Transverse colon (tissue), 4 donors: ENCODE measurements around the gene ARMCX2.

Experiments used
- CTCF ChIP-seq, 5 experiments: fragments of 200-600 bp in 3 of 5; fragments of 450-650 bp in 2 of 5; sonication (generic) in 3 of 5; IDR thresholded peaks; 1 replicate in 2 of 5; 2 replicates in 3 of 5; pipeline ENCODE4 v1.5.1; 2016 to 2017; ENCODE audit warnings: antibody characterized with exemption in 5 of 5, inconsistent platforms in 3 of 5, mild to moderate bottlenecking in 2 of 5, moderate library complexity in 1 of 5
- EP300 ChIP-seq: sonication (generic); formaldehyde crosslinking; IDR thresholded peaks from one replicate; pipeline ENCODE4 v1.6.1; 2017; ENCODE audit warnings: antibody characterized with exemption, low read depth
- POLR2A ChIP-seq: fragments of 450-650 bp; IDR thresholded peaks from one replicate; pipeline ENCODE4 v1.6.1; 2016; ENCODE audit warnings: antibody characterized with exemption, mild to moderate bottlenecking, moderate library complexity
- POLR2AphosphoS5 ChIP-seq, 3 donors: sonication (generic); formaldehyde crosslinking; IDR thresholded peaks; one replicate each; pipeline ENCODE4 v1.6.1; 2016; ENCODE audit warnings: antibody characterized with exemption in 3 of 3

- TF ChIP-seq CTCF (IDR thresholded peaks at IDR 0.05) = no peak
- no peak for TF ChIP-seq POLR2A
- TF ChIP-seq POLR2AphosphoS5 (IDR thresholded peaks at IDR 0.05) = no peak
- no peak for TF ChIP-seq EP300
These were observed 17.4 kb upstream of the ARMCX2 start for GRCh38 chrX:101677028-101677427.
